Ovary (tissue), 3 donors: Measurements from ENCODE around the gene CCNG2.

Experiments
- POLR2A ChIP-seq: fragments of 450-650 bp; IDR thresholded peaks from one replicate; pipeline ENCODE4 v1.6.1; 2017; ENCODE audit warnings: antibody characterized with exemption, mild to moderate bottlenecking, moderate library complexity
- TF ChIP-seq, protein P1 (sequence below), 3 donors: fragments of 450-650 bp in 2 of 3; fragments of 200-600 bp in 1 of 3; IDR thresholded peaks; one replicate each; pipeline versions ENCODE4 v1.5.1 to v1.8.0; 2016 to 2022; ENCODE audit warnings: antibody characterized with exemption in 3 of 3, mild to moderate bottlenecking in 1 of 3
- donor health status: DM: no; HTN: no; CAD: no.

DNA sequence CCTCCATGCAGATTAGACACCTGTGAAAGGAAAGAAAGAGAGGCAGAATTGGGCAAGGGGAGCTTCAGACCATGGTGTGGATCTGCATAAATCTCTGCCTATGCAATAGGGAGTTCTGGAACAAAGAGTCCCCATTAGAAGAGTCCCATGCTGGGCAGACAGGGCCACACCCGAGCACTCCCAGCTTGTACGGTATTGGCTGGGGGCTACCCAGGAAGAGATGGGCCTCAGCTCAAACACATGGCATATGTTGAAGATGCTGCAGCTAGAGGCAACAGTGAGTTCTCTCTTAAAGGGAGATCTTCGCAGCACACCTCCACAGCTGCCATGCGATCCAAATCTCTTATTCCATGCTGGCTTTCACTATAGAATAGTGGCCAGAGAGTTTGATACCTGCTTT is 24.7 kb downstream of the CCNG2 start:
- no peak for TF ChIP-seq POLR2A
- TF ChIP-seq, protein P1, sequence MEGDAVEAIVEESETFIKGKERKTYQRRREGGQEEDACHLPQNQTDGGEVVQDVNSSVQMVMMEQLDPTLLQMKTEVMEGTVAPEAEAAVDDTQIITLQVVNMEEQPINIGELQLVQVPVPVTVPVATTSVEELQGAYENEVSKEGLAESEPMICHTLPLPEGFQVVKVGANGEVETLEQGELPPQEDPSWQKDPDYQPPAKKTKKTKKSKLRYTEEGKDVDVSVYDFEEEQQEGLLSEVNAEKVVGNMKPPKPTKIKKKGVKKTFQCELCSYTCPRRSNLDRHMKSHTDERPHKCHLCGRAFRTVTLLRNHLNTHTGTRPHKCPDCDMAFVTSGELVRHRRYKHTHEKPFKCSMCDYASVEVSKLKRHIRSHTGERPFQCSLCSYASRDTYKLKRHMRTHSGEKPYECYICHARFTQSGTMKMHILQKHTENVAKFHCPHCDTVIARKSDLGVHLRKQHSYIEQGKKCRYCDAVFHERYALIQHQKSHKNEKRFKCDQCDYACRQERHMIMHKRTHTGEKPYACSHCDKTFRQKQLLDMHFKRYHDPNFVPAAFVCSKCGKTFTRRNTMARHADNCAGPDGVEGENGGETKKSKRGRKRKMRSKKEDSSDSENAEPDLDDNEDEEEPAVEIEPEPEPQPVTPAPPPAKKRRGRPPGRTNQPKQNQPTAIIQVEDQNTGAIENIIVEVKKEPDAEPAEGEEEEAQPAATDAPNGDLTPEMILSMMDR (IDR thresholded peaks at IDR 0.05), result no peak
